GM18873 (cell line): ENCODE measurements around the gene ZEB1.
"Not testable (repeated sequence)": the region's sequence is repeated elsewhere in the genome, so short reads cannot be mapped to it uniquely, and the experiment has no call there.

Experiments
- ATAC-seq: cut with Tn5 transposase; IDR thresholded peaks from one replicate; pipeline ENCODE4 v1.9.1; 2021; ENCODE audit warnings: mild to moderate bottlenecking, moderate library complexity, moderate number of reproducible peaks; ENCODE audit not compliant: unreplicated experiment, low FRiP score

ZEB1 gene

GRCh38 chr10:31317652-31318381, 1.2 kb upstream of the ZEB1 start:
- ATAC-seq: no peak

GRCh38 chr10:31318382-31318853, 598 bp upstream of the ZEB1 start:
- peak; percentile 59 for ATAC-seq

- no peak for ATAC-seq
Measured at GRCh38 chr10:31319602-31320549, 860 bp downstream of the ZEB1 start.

GRCh38 chr10:31320550-31321211, 1.7 kb downstream of the ZEB1 start:
- ATAC-seq: no peak

GRCh38 chr10:31321396-31321941, 2.5 kb downstream of the ZEB1 start:
- ATAC-seq: no peak

- no peak for ATAC-seq
Measured at GRCh38 chr10:31322647-31323046, 3.6 kb downstream of the ZEB1 start.

- no peak for ATAC-seq
Measured at GRCh38 chr10:31340343-31340742, 21.3 kb downstream of the ZEB1 start.

GRCh38 chr10:31341552-31341951, 22.5 kb downstream of the ZEB1 start:
- ATAC-seq: no peak

- no peak for ATAC-seq
Measured at GRCh38 chr10:31343009-31343408, 24.0 kb downstream of the ZEB1 start.

- ATAC-seq: no peak
Measured at GRCh38 chr10:31343551-31343950, 24.5 kb downstream of the ZEB1 start.

GRCh38 chr10:31345886-31346285, 26.9 kb downstream of the ZEB1 start:
- ATAC-seq: no peak

GRCh38 chr10:31346953-31347352, 27.9 kb downstream of the ZEB1 start:
- ATAC-seq: no peak

GRCh38 chr10:31347705-31348104, 28.7 kb downstream of the ZEB1 start:
- ATAC-seq: no peak

- no peak for ATAC-seq
Measured at GRCh38 chr10:31350891-31351290, 31.9 kb downstream of the ZEB1 start.

- ATAC-seq: no peak
Measured at GRCh38 chr10:31352436-31353226, 33.6 kb downstream of the ZEB1 start.

- ATAC-seq: peak; percentile 83
Measured at GRCh38 chr10:31353574-31353973, 34.6 kb downstream of the ZEB1 start.

- no peak for ATAC-seq
Measured at GRCh38 chr10:31358688-31359330, 39.8 kb downstream of the ZEB1 start.

GRCh38 chr10:31359979-31360378, 41.0 kb downstream of the ZEB1 start:
- ATAC-seq: no peak

GRCh38 chr10:31361475-31361874, 42.5 kb downstream of the ZEB1 start:
- ATAC-seq: not testable (repeated sequence)
